NCI-H2107 treated with DMSO at 0.1 percent for 48 hours (cell line): ENCODE results near the gene EML6.
"Not testable (repeated sequence)": the region's sequence is repeated elsewhere in the genome, so short reads cannot be mapped to it uniquely, and the experiment has no call there.

Experiments
- DNase-seq: peaks from one replicate; lab custom pipeline; 2025; ENCODE audit not compliant: unreplicated experiment; lab: John Stamatoyannopoulos, UW

Gene EML6

GRCh38 chr2:54983345-54984220 lies 260.1 kb downstream of the EML6 start:
- no peak for DNase-seq

- no peak for DNase-seq
These were observed 261.0 kb downstream of the EML6 start for GRCh38 chr2:54984476-54984875.

GRCh38 chr2:54986264-54986663 lies 262.8 kb downstream of the EML6 start:
- no peak for DNase-seq

GRCh38 chr2:54988612-54989011 lies 265.1 kb downstream of the EML6 start:
- no peak for DNase-seq

- not testable (repeated sequence) for DNase-seq
These were observed 267.2 kb downstream of the EML6 start for GRCh38 chr2:54990694-54991093.

GRCh38 chr2:54995553-54995952 lies 272.1 kb downstream of the EML6 start:
- no peak for DNase-seq

GRCh38 chr2:54997826-54998225 lies 274.4 kb downstream of the EML6 start:
- DNase-seq = no peak

- DNase-seq = peak; percentile 69
These were observed 275.7 kb downstream of the EML6 start for GRCh38 chr2:54999182-54999581.

- no peak for DNase-seq
These were observed 276.9 kb downstream of the EML6 start for GRCh38 chr2:55000341-55000740.

GRCh38 chr2:55001716-55002115 lies 278.3 kb downstream of the EML6 start:
- DNase-seq = no peak

GRCh38 chr2:55003706-55004639 lies 280.5 kb downstream of the EML6 start:
- no peak for DNase-seq

- DNase-seq = no peak
These were observed 282.8 kb downstream of the EML6 start for GRCh38 chr2:55006306-55006705.

- no peak for DNase-seq
These were observed 286.0 kb downstream of the EML6 start for GRCh38 chr2:55009277-55010060.

GRCh38 chr2:55010149-55010591 lies 286.7 kb downstream of the EML6 start:
- no peak for DNase-seq

- DNase-seq = no peak
These were observed 287.5 kb downstream of the EML6 start for GRCh38 chr2:55010915-55011314.

GRCh38 chr2:55011831-55012671 lies 288.6 kb downstream of the EML6 start:
- no peak for DNase-seq

GRCh38 chr2:55012672-55013484 lies 289.4 kb downstream of the EML6 start:
- no peak for DNase-seq

GRCh38 chr2:55013936-55014335 lies 290.5 kb downstream of the EML6 start:
- DNase-seq = no peak
